Astrocyte (in vitro differentiated cells and primary cell): ENCODE data around the gene IL16. TPM values are rescaled to one million over a fixed set of nuclear protein-coding genes. Genes with fewer than 3 reads are reported as not detected.

Source experiments
- DNase-seq: peaks from one replicate; pipeline ENCODE4 v3.0.0-alpha.2; 2010; ENCODE audit warnings: low read depth
- FAIRE-seq: peaks from 2 replicates; lab custom pipeline; 2011; peaks lifted over from hg19 to GRCh38; lab: Jason Lieb, UNC
- H2AFZ ChIP-seq: 2 replicates; pipeline ENCODE4 v1.6.0; 2012; ENCODE audit warnings: low read depth, low read length, inconsistent platforms
- H3K27ac ChIP-seq: 2 replicates; pipeline ENCODE4 v1.5.1; 2011; ENCODE audit warnings: low read depth, low read length, inconsistent platforms
- H3K27me3 ChIP-seq: 2 replicates; pipeline ENCODE4 v1.6.0; 2011; ENCODE audit warnings: low read length, inconsistent platforms; ENCODE audit not compliant: insufficient read depth
- H3K36me3 ChIP-seq: 2 replicates; pipeline ENCODE4 v1.5.1; 2011; ENCODE audit warnings: low read length, inconsistent platforms; ENCODE audit not compliant: insufficient read depth
- H3K4me1 ChIP-seq: 2 replicates; pipeline ENCODE4 v1.5.1; 2011; ENCODE audit warnings: low read length, inconsistent platforms; ENCODE audit not compliant: insufficient read depth
- H3K4me2 ChIP-seq: 2 replicates; pipeline ENCODE4 v1.6.0; 2012; ENCODE audit warnings: low read length, inconsistent platforms
- H3K4me3 ChIP-seq: 2 replicates; pipeline ENCODE4 v1.5.1; 2011; ENCODE audit warnings: low read depth, mild to moderate bottlenecking, low read length, inconsistent platforms; ENCODE audit not compliant: insufficient read depth
- H3K79me2 ChIP-seq: 2 replicates; pipeline ENCODE4 v1.6.0; 2012; ENCODE audit warnings: mild to moderate bottlenecking, low read length, inconsistent platforms; ENCODE audit not compliant: insufficient read depth
- H3K9ac ChIP-seq: 2 replicates; pipeline ENCODE4 v1.6.0; 2012; ENCODE audit warnings: mild to moderate bottlenecking, low read length, inconsistent platforms
- H3K9me3 ChIP-seq: 2 replicates; pipeline ENCODE4 v1.5.1; 2012; ENCODE audit warnings: low read depth, mild to moderate bottlenecking, low read length, inconsistent platforms; ENCODE audit not compliant: insufficient read depth
- H4K20me1 ChIP-seq: 2 replicates; pipeline ENCODE4 v1.6.0; 2012; ENCODE audit warnings: low read length, inconsistent platforms; ENCODE audit not compliant: insufficient read depth
- H3K27ac Mint-ChIP-seq: one replicate; pipeline ENCODE4 v1.8.0; 2021; ENCODE audit warnings: mild to moderate bottlenecking, mixed read lengths; ENCODE audit not compliant: unreplicated experiment
- H3K27me3 Mint-ChIP-seq: one replicate; pipeline ENCODE4 v1.8.0; 2021; ENCODE audit warnings: low read depth, mixed read lengths; ENCODE audit not compliant: unreplicated experiment
- H3K36me3 Mint-ChIP-seq: one replicate; pipeline ENCODE4 v1.8.0; 2021; ENCODE audit warnings: low read depth, mixed read lengths; ENCODE audit not compliant: unreplicated experiment
- H3K4me1 Mint-ChIP-seq: one replicate; pipeline ENCODE4 v1.8.0; 2021; ENCODE audit warnings: low read depth, mixed read lengths; ENCODE audit not compliant: unreplicated experiment
- H3K4me3 Mint-ChIP-seq: one replicate; pipeline ENCODE4 v1.8.0; 2021; ENCODE audit warnings: mild to moderate bottlenecking, moderate library complexity, mixed read lengths; ENCODE audit not compliant: unreplicated experiment
- H3K9me3 Mint-ChIP-seq: one replicate; pipeline ENCODE4 v1.8.0; 2021; ENCODE audit warnings: mild to moderate bottlenecking, mixed read lengths; ENCODE audit not compliant: unreplicated experiment
- EZH2 ChIP-seq: IDR thresholded peaks from 2 replicates; pipeline ENCODE4 v1.6.1; 2012; ENCODE audit warnings: mild to moderate bottlenecking, low read length, inconsistent platforms; ENCODE audit not compliant: insufficient read depth
- total RNA-seq: library from RNA; stranded (reverse); gene quantifications from 2 replicates; pipeline ENCODE4 v1.2.1, GENCODE V29; 2021
- TF ChIP-seq, protein P1 (sequence below): IDR thresholded peaks from 2 replicates; pipeline ENCODE4 v1.5.1; 2011; ENCODE audit warnings: low read depth, mild to moderate bottlenecking, inconsistent platforms, low read length, moderate library complexity; ENCODE audit not compliant: insufficient read depth

IL16 gene
- total RNA-seq, 1 donor from 2014 or later, result 0.36 TPM

DNA sequence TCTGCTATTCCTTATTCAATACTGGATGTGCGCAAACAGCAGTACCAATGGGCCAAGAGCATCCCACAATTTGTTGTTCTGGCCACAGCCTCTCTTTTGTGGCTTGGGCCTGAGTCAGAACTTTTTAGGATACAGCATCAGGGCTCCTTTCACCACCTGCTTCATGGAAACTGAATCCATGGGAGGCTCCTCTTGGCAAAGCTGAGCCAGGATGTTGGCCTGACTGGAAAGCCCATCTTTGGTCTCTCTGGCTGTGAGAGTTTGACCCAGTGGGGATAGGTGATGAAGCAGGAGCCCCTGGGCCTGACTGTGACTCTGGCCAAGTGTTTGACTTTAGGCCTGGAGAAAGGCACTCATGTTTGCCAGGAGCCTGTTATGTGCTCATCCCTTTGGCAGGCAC, 27.6 kb downstream of the IL16 start:
- Histone ChIP-seq H3K27me3 (peaks cover 12% of the 10 kb centered on the region), H3K9me3 (no peaks in the 10 kb centered on the region), H3K4me3 (no peak overlapping the region), H2AFZ (no peak overlapping the region), H4K20me1 (no peaks in the 10 kb centered on the region), H3K9ac (no peak overlapping the region), H3K4me2 (no peak overlapping the region), H3K79me2 (no peaks in the 10 kb centered on the region), H3K36me3 (no peaks in the 10 kb centered on the region), H3K27ac (no peak overlapping the region), H3K4me1 (no peaks in the 10 kb centered on the region)
- no peaks in the 10 kb centered on the region for H3K9me3 Mint-ChIP-seq
- TF ChIP-seq EZH2, result no peak
- TF ChIP-seq, protein P1, sequence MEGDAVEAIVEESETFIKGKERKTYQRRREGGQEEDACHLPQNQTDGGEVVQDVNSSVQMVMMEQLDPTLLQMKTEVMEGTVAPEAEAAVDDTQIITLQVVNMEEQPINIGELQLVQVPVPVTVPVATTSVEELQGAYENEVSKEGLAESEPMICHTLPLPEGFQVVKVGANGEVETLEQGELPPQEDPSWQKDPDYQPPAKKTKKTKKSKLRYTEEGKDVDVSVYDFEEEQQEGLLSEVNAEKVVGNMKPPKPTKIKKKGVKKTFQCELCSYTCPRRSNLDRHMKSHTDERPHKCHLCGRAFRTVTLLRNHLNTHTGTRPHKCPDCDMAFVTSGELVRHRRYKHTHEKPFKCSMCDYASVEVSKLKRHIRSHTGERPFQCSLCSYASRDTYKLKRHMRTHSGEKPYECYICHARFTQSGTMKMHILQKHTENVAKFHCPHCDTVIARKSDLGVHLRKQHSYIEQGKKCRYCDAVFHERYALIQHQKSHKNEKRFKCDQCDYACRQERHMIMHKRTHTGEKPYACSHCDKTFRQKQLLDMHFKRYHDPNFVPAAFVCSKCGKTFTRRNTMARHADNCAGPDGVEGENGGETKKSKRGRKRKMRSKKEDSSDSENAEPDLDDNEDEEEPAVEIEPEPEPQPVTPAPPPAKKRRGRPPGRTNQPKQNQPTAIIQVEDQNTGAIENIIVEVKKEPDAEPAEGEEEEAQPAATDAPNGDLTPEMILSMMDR, result no peak
- no peaks in the 10 kb centered on the region for H3K36me3 Mint-ChIP-seq
- H3K4me3 Mint-ChIP-seq, result no peak overlapping the region
- no peaks in the 10 kb centered on the region for H3K4me1 Mint-ChIP-seq
- H3K27me3 Mint-ChIP-seq, result peaks cover 24% of the 10 kb centered on the region
- no peak overlapping the region for H3K27ac Mint-ChIP-seq
- FAIRE-seq, result no peak
- no peak for DNase-seq

DNA sequence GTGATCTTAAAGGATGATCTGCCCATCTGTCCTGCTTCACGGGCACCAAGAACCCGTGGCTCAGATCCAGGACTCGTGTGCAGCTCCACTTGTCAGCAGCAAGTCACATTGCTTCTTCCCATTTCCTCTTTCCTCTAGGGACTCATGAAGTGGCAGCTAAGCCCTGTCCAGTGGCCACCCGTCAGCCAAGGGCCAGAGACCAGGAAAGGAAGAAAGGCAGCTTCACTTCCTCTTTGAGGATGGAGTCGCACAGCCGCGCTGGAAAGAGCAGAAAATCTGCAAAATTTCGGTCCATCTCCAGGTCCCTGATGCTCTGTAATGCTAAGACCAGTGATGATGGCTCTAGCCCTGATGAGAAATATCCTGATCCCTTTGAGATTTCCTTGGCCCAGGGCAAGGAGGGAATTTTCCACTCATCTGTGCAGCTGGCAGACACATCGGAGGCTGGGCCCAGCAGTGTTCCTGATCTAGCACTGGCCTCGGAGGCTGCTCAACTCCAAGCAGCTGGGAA, 28.5 kb downstream of the IL16 start:
- Histone ChIP-seq H3K4me1 (no peaks in the 10 kb centered on the region), H3K79me2 (no peaks in the 10 kb centered on the region), H3K27me3 (peaks cover 10% of the 10 kb centered on the region), H3K4me3 (no peak overlapping the region), H3K27ac (no peak overlapping the region), H2AFZ (no peak overlapping the region), H3K9ac (no peak overlapping the region), H3K9me3 (no peaks in the 10 kb centered on the region), H3K36me3 (no peaks in the 10 kb centered on the region), H4K20me1 (no peaks in the 10 kb centered on the region), H3K4me2 (no peak overlapping the region)
- no peak overlapping the region for H3K27ac Mint-ChIP-seq
- H3K36me3 Mint-ChIP-seq, result no peaks in the 10 kb centered on the region
- no peaks in the 10 kb centered on the region for H3K4me1 Mint-ChIP-seq
- FAIRE-seq (no peak), DNase-seq (no peak)
- no peaks in the 10 kb centered on the region for H3K9me3 Mint-ChIP-seq
- TF ChIP-seq, protein P1, result no peak
- no peak for TF ChIP-seq EZH2
- H3K4me3 Mint-ChIP-seq, result no peak overlapping the region
- peaks cover 24% of the 10 kb centered on the region for H3K27me3 Mint-ChIP-seq

DNA sequence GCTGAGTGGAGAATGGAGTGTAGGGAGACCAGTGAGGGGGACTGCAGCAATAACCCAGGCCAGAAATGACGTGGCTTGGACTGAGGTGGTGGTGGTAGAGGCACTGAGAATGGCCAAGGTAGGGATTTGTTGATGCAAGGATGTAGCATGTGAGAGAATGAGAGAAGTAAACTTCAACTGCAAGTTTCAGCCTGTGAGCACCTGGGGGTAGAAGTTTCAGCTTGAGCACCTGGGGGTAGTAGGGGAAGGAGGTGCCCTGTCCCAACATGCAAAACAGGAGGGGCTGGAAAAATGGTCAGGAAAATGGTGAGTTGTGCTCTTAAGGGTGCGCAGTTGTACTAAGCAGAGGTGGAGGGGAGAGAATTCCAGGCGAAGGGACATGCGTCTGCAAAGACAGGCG, 31.0 kb downstream of the IL16 start:
- Mint-ChIP-seq H3K9me3 (no peaks in the 10 kb centered on the region), H3K4me3 (no peak overlapping the region), H3K27me3 (peaks cover 17% of the 10 kb centered on the region), H3K27ac (no peak overlapping the region), H3K4me1 (no peaks in the 10 kb centered on the region), H3K36me3 (no peaks in the 10 kb centered on the region)
- no peaks in the 10 kb centered on the region for H3K79me2 ChIP-seq
- no peak overlapping the region for H3K9ac ChIP-seq
- H3K4me1 ChIP-seq, result no peaks in the 10 kb centered on the region
- no peak for FAIRE-seq
- H4K20me1 ChIP-seq, result no peaks in the 10 kb centered on the region
- TF ChIP-seq, protein P1, result no peak
- TF ChIP-seq EZH2, result no peak
- DNase-seq, result no peak
- H3K9me3 ChIP-seq, result no peaks in the 10 kb centered on the region
- no peak overlapping the region for H3K27ac ChIP-seq
- no peak overlapping the region for H3K4me3 ChIP-seq
- H3K27me3 ChIP-seq, result peaks cover 4% of the 10 kb centered on the region
- no peak overlapping the region for H2AFZ ChIP-seq
- H3K36me3 ChIP-seq, result no peaks in the 10 kb centered on the region
- no peak overlapping the region for H3K4me2 ChIP-seq
